NB4 (cell line): ENCODE results near the gene PCBP4.

Source experiments
- MYC ChIP-seq: IDR thresholded peaks from 2 replicates; pipeline ENCODE4 v1.6.1; 2011; ENCODE audit warnings: low read depth, low read length
- POLR2A ChIP-seq: IDR thresholded peaks from 2 replicates; pipeline ENCODE4 v1.6.1; 2011; ENCODE audit warnings: mild to moderate bottlenecking; ENCODE audit not compliant: insufficient read length; ENCODE audit errors: extremely low read depth
- TF ChIP-seq, protein P1 (sequence below): IDR thresholded peaks from one replicate; pipeline ENCODE4 v1.5.1; 2012; ENCODE audit warnings: low read depth, low read length

- no peak for TF ChIP-seq POLR2A
- TF ChIP-seq, protein P1, sequence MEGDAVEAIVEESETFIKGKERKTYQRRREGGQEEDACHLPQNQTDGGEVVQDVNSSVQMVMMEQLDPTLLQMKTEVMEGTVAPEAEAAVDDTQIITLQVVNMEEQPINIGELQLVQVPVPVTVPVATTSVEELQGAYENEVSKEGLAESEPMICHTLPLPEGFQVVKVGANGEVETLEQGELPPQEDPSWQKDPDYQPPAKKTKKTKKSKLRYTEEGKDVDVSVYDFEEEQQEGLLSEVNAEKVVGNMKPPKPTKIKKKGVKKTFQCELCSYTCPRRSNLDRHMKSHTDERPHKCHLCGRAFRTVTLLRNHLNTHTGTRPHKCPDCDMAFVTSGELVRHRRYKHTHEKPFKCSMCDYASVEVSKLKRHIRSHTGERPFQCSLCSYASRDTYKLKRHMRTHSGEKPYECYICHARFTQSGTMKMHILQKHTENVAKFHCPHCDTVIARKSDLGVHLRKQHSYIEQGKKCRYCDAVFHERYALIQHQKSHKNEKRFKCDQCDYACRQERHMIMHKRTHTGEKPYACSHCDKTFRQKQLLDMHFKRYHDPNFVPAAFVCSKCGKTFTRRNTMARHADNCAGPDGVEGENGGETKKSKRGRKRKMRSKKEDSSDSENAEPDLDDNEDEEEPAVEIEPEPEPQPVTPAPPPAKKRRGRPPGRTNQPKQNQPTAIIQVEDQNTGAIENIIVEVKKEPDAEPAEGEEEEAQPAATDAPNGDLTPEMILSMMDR: no peak
- no peak for TF ChIP-seq MYC
Observed at GRCh38 chr3:51932471-51933370, 34.5 kb downstream of the PCBP4 start.
